PC-9 (cell line): Measurements from ENCODE around the gene MEMO1.

ENCODE experiments used
- CTCF ChIP-seq: fragments of 200-600 bp; sonication (generic); conservative IDR thresholded peaks from 2 replicates; pipeline ENCODE4 v1.6.1; 2017; ENCODE audit warnings: mixed run types, antibody characterized with exemption, mild to moderate bottlenecking, moderate library complexity
- EZH2 ChIP-seq: fragments of 200-600 bp; sonication (generic); IDR thresholded peaks from 2 replicates; pipeline ENCODE4 v1.8.0; 2017; ENCODE audit warnings: antibody characterized with exemption, low read depth

- TF ChIP-seq CTCF (no peak), EZH2 (no peak)
Observed at GRCh38 chr2:31979956-31980355, 30.9 kb downstream of the MEMO1 start.
